CD4-positive, alpha-beta T cell treated with Interleukin-6 for 4 hours (primary cell): ENCODE measurements around the gene PACS2.
"Not testable (repeated sequence)": the region's sequence is repeated elsewhere in the genome, so short reads cannot be mapped to it uniquely, and the experiment has no call there.

Source experiments
- DNase-seq: peaks from one replicate; pipeline ENCODE4 v3.0.0-alpha.2; 2020; ENCODE audit warnings: mixed read lengths

PACS2 gene

DNA sequence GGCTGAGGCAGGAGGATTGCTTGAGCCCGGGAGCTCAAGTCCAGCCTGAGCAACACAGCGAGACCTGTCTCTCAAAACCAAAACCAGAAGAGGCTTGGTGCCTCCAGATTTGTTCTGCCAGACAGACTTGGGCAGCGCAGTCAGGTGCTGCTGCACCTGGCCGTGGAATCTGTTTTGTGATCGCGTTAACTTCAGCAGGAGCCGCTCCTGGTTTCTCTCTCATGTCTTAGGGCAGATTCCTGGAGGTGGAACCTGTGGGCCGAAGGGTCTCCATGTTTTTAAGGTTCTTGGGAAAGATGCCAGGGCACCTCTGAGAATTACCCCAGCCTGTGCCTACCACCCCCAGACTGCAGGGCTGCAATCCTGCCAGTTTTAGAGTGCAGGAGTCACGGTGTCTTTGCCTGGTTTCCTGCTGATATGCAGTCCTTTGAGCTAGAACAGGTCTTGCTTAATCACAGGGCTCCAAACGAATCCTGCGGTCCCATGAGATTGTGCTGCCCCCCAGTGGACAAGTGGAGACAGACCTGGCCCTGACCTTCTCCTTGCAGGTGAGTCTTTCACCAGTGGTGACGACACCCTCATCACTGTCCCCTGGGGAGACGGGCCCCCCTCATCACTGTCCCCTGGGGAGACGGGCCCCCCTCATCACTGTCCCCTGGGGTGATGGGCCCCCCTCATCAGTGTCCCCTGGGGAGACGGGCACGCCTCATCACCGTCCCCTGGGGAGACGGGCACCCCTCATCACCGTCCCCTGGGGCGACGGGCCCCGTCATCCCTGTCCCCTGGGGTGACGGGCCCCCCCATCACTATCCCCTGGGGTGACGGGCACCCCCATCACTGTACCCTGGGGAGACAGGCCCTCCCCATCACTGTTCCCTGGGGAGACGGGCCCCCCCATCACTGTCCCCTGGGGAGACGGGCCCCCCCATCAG, 37.6 kb downstream of the PACS2 start:
- peak; percentile 91 for DNase-seq

DNA sequence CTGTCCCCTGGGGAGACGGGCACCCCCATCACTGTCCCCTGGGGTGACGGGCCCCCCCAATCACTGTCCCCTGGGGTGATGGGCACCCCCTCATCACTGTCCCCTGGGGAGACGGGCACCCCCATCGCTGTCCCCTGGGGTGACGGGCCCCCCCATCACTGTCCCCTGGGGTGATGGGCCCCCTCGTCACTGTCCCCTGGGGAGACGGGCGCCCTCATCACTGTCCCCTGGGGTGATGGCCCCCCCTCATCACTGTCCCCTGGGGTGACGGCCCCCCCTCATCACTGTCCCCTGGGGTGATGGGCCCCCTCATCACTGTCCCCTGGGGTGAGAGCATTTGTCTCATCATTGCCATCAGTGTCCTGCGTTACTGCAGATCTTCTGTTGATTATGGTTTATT, 38.6 kb downstream of the PACS2 start:
- DNase-seq = no peak

DNA sequence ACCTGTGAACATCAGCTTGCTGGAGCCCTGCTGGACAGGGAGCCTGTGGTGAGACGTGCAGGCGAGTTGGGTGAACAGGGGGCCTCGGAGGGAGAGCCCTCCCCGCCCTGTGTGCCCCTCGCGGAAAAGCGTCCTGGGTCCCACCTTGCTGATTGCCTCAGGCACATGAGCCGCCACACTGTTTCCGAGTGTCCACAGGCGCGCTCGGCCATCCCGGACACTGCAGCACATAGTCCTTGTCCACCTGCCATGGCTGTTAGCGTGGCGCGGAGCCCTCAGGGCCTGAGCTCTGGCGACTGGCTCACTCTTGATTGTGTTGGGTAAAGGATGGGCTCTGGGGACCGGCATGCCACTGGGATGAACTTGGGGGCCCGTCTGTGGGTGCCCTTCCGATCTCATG, 40.0 kb downstream of the PACS2 start:
- DNase-seq = no peak

- no peak for DNase-seq
Measured at GRCh38 chr14:105355049-105355575, 40.6 kb downstream of the PACS2 start.

- DNase-seq = no peak
Measured at GRCh38 chr14:105355850-105356604, 41.5 kb downstream of the PACS2 start.

DNA sequence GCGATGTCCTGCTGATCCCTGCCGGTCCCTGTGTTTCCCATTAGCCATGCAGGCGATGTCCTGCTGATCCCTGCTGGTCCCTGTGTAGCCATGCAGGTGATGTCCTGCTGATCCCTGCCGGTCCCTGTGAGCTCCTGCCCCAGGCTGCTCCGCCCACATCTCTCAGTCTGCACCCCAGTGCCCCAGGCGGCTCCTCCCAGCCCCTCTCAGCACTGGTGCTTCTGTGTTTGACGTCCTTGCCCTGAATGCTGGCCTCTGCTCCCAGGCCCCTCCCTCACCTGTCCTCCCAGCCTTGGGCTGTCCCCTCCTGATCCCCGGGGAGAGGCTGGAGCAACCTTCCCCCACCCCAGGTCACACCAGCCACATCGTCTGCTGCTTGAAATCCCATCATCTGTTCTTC, 42.4 kb downstream of the PACS2 start:
- no peak for DNase-seq

- no peak for DNase-seq
Measured at GRCh38 chr14:105357626-105358025, 43.1 kb downstream of the PACS2 start.

- no peak for DNase-seq
Measured at GRCh38 chr14:105358140-105358846, 43.7 kb downstream of the PACS2 start.

DNA sequence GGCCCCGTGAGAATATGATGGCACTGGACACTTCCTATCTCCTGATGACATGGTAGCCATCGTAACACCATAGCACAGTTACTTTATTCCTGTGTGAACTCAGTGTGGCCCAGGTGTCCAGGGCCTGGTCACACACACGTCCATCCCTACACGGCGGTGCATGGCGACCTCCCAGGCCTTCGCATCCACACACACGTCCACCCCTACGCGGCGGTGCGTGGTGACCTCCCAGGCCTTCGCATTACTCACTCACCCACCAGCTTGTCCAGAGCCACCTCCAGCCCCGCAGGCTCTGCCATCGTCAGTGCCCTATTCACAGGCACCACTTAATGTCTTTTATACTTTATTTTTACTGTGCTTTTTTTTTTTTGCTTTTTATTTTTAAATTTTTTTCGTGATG, 44.4 kb downstream of the PACS2 start:
- DNase-seq = no peak

- not testable (repeated sequence) for DNase-seq
Measured at GRCh38 chr14:105361412-105361811, 46.9 kb downstream of the PACS2 start.

- peak; percentile 62 for DNase-seq
Measured at GRCh38 chr14:105363847-105364708, 49.5 kb downstream of the PACS2 start.

GRCh38 chr14:105365101-105365500, 50.6 kb downstream of the PACS2 start:
- no peak for DNase-seq

DNA sequence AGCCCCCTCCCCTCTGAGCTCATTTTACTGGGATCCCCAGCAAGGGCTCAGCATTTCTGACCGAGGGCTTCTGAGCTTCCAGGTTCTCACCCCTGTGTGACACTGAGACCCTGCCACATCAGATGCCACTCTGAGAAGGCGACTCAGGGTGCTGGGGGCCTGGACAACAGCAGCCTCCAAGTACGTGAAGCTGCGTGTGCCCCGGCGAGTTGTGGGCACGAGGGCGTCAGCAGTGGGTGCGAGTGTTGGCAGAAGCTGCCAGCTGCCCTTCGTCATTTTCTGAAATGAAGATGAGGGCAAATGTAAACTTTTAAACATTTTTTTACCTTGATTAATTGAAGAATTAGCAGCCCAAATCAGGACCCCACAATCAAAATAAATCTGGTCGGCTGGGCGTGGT, 51.1 kb downstream of the PACS2 start:
- no peak for DNase-seq

- DNase-seq = no peak
Measured at GRCh38 chr14:105366386-105367074, 52.0 kb downstream of the PACS2 start.

DNA sequence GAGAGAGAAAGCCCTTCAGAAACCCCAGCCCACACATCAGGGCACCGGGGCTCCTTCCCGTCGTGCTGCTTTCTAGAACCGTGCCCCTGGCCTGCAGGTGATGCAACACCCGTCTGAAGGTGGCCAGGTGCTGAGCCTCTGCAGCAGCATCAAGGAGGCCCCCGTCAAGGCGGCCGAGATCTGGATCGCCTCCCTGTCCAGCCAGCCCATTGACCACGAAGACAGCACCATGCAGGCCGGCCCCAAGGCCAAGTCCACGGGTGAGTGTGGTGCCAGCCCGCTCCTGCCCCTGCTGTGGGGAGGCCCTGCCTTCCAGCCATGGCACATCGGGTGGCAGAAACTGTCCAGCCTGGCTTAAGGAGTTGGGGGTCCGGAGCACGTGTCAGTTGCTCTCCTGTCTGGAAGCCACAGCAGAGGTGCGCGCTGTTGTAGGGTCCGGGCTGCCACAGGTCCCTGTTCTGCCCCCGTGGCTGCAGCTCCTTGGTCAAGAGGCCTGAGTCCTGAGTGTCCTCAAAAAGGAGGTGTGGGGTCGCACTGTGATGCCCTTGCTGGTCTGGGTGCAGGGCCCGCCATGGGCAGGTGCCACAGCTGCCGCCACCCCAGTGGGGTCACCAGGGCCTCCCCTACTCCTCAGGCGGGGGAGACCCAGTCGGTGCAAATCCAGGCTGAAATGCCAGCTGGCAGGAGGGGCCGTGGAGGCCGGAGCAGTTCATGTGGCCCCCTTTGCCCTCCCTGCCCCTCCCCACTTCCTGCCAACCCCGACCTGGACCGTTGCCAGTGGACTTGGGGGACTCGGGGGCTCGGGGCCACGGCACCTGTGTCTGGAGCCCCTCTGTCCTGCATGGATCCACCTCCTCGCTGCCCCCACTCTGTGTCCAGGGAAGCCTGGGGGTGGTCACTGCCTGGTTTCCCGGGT, 52.8 kb downstream of the PACS2 start:
- DNase-seq = no peak

DNA sequence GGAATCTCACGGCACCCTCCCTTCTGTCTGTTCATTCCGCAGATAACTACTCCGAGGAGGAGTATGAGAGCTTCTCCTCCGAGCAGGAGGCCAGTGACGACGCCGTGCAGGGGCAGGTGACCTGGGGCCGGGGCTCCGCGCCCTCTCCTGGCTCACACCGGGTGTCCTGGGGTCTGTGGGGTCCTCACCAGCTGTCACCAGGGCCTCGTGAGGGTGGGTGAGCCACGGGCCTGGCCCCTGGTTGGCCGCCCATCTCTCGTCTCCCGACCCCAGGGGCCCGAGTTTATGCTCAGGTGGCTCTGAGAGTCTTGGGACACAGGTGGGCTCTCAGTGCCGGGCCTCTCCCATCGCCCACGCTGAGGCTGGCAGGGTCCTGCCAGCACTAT, 53.5 kb downstream of the PACS2 start:
- DNase-seq = no peak

DNA sequence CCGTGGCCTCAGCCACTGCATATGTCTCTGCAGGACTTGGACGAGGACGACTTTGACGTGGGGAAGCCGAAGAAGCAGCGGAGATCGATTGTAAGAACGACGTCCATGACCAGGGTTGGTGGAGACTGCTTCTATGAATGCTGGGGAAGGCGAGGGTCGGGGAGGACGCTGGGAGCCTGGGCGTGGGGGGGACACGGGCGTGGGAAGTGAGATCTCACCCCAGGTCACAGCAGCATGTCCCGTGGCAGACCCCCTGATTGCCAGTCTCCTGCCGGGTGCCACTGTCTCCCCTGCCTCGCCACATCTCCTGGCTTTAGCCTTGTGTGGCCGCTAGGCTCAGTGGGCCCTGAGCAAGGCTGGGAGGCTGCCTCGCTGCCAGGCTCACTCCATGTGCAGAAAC, 53.9 kb downstream of the PACS2 start:
- no peak for DNase-seq

- no peak for DNase-seq
Measured at GRCh38 chr14:105368910-105369652, 54.5 kb downstream of the PACS2 start.

DNA sequence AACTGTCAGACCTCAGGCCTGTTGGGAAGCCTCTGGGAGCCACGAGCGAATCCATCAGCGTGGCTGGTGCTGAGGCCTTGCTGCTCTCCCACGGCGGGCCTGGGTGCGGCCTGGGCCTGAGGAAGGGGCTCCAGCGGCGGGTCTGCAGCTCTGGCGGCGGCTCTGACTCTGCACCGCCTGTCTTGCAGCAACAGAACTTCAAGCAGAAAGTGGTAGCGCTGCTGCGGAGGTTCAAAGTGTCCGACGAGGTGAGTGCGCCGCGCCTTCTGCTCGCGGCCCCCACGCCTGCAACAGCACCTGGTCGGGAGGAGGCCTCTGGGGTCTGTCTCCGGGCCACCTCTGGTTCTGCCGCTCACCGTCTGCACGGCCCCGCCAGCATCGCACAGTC, 55.1 kb downstream of the PACS2 start:
- no peak for DNase-seq

- DNase-seq = no peak
Measured at GRCh38 chr14:105374389-105374788, 59.8 kb downstream of the PACS2 start.
